ENCODE measurements around the gene SLC44A2. TPM values are rescaled to one million over a fixed set of nuclear protein-coding genes. Genes with fewer than 3 reads are reported as not detected.

Gene SLC44A2
- total RNA-seq, 2 experiments from 2014 or later = 151 to 168 TPM

DNA sequence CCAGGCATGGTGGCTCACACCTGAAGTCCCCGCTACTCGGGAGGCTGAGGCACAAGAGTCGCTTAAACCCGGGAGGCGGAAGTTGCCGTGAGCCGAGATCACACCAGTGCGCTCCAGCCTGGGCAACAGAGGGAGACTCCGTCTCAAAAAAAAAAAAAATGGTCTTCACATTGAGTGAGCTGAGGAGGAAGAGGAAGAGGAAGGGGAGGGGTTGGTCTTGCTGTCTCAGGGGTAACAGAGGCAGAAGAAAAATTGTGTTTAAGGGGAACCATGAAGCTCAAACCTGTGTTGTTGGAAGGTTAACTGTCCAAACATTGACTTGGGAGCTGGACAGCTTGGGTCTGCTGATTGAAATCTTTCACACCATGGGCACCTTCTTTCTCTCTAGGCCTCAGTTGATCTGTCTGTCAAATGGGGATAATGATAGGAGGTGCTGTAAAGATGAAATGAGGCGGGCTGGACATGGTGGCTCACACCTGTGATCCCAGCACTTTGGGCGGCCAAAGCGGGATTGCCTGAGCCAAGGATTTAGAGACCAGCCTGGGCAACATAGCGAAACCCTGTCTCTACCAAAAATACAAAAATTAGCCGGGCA, 9.8 kb upstream of the SLC44A2 start:
- DNase-seq = peak in 1 of 14 experiments; percentile 38
- no peak for ATAC-seq (ENCODE audit: poor library complexity)
- H3K4me1 ChIP-seq (ENCODE audit: insufficient read depth, low read length) = peaks cover 50% of the 10 kb centered on the region
- H3K9me3 Mint-ChIP-seq = no peaks in the 10 kb centered on the region
- no peak overlapping the region for H3K4me3 ChIP-seq (ENCODE audit: low read length)
- no peak overlapping the region for H3K4me3 Mint-ChIP-seq
- no peaks in the 10 kb centered on the region for H3K9me3 ChIP-seq (ENCODE audit: control insufficient read depth in 1 of 2, insufficient read depth in 1 of 2, low read length in 2 of 2)
- no peaks in the 10 kb centered on the region for H3K27me3 Mint-ChIP-seq
- H3K27ac ChIP-seq (ENCODE audit: low read depth in 1 of 2, low read length in 2 of 2) = peak overlapping the region in 1 of 2 donors; percentile 12
- H3K36me3 Mint-ChIP-seq (ENCODE audit: low read depth) = peaks cover 35% of the 10 kb centered on the region
- intact Hi-C loops (cut with DNase I, micrococcal nuclease) = no loop called here
- TF ChIP-seq, protein P1, sequence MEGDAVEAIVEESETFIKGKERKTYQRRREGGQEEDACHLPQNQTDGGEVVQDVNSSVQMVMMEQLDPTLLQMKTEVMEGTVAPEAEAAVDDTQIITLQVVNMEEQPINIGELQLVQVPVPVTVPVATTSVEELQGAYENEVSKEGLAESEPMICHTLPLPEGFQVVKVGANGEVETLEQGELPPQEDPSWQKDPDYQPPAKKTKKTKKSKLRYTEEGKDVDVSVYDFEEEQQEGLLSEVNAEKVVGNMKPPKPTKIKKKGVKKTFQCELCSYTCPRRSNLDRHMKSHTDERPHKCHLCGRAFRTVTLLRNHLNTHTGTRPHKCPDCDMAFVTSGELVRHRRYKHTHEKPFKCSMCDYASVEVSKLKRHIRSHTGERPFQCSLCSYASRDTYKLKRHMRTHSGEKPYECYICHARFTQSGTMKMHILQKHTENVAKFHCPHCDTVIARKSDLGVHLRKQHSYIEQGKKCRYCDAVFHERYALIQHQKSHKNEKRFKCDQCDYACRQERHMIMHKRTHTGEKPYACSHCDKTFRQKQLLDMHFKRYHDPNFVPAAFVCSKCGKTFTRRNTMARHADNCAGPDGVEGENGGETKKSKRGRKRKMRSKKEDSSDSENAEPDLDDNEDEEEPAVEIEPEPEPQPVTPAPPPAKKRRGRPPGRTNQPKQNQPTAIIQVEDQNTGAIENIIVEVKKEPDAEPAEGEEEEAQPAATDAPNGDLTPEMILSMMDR (IDR thresholded peaks at IDR 0.05) = no peak
- H3K4me1 Mint-ChIP-seq (ENCODE audit: low read depth) = peaks cover 37% of the 10 kb centered on the region
- H3K36me3 ChIP-seq (ENCODE audit: insufficient read depth, low read length) = peaks cover 29% of the 10 kb centered on the region
- H3K27ac Mint-ChIP-seq = peak overlapping the region; percentile 72
- ChIA-PET POLR2A (interaction anchor here (0.9 kb wide), 1 partner anchor 34 kb away, joined by 3 read pairs; no protein-coding TSS in a partner anchor), CTCF (no interaction called here)
- no peaks in the 10 kb centered on the region for H3K27me3 ChIP-seq (ENCODE audit: control insufficient read depth in 1 of 2, insufficient read depth in 2 of 2, low read length in 2 of 2)

DNA sequence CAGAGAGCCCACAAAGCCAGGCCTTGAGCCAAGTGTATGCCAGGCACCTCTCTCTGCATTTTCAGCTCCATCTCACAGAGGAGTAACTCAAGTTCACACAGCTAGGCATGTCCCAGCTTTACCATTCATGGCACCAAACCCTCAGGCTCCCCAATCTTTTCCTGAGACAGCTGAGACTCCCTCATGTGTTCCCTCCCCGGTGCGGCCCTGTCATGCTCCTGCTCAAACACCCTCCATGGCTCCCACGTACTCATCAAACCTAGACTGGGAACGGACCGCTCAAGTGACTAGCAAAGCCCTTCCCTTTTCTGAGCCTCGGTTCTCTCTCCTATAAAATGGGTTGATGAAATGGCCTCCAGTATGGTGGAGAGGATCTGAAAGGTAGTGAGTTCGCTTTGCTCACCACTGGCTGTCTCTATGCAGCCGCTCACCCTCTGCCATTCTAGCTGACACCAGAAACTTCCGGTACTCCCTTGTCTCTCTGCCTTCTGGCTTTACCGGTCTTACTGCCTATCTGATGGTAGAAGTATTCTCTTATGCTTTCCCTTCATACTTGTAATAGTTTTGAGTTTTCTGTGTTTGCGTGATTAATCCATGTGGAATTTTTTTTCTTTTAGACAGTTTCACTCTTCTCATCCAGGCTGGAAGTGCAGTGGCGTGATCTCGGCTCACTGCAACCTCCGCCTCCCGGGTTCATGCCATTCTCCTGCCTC, 7.8 kb upstream of the SLC44A2 start:
- Mint-ChIP-seq H3K9me3 (no peaks in the 10 kb centered on the region), H3K27ac (peak overlapping the region; percentile 79), H3K4me1 (ENCODE audit: low read depth) (peaks cover 42% of the 10 kb centered on the region), H3K27me3 (no peaks in the 10 kb centered on the region), H3K36me3 (ENCODE audit: low read depth) (peaks cover 51% of the 10 kb centered on the region), H3K4me3 (no peak overlapping the region)
- no peaks in the 10 kb centered on the region for H3K9me3 ChIP-seq (ENCODE audit: control insufficient read depth in 1 of 2, insufficient read depth in 1 of 2, low read length in 2 of 2)
- H3K4me3 ChIP-seq (ENCODE audit: low read length) = no peak overlapping the region
- TF ChIP-seq, protein P1 (IDR thresholded peaks at IDR 0.05) = no peak
- H3K4me1 ChIP-seq (ENCODE audit: insufficient read depth, low read length) = peaks cover 50% of the 10 kb centered on the region
- H3K27me3 ChIP-seq (ENCODE audit: control insufficient read depth in 1 of 2, insufficient read depth in 2 of 2, low read length in 2 of 2) = no peaks in the 10 kb centered on the region
- no peak for ATAC-seq (ENCODE audit: poor library complexity)
- ChIA-PET POLR2A (interaction anchor here (0.7 to 1.7 kb wide), 3 partner anchors 13 to 27 kb away, joined by 3 to 9 read pairs (median 3); no protein-coding TSS in a partner anchor), CTCF (interaction anchor here (0.7 to 1.0 kb wide), 3 partner anchors 37 to 1141 kb away, joined by 3 to 4 read pairs (median 4); no protein-coding TSS in a partner anchor)
- intact Hi-C loops (cut with DNase I, micrococcal nuclease) = no loop called here
- H3K36me3 ChIP-seq (ENCODE audit: insufficient read depth, low read length) = peaks cover 33% of the 10 kb centered on the region
- H3K27ac ChIP-seq (ENCODE audit: low read depth in 1 of 2, low read length in 2 of 2) = no peak overlapping the region
- DNase-seq = no peak

DNA sequence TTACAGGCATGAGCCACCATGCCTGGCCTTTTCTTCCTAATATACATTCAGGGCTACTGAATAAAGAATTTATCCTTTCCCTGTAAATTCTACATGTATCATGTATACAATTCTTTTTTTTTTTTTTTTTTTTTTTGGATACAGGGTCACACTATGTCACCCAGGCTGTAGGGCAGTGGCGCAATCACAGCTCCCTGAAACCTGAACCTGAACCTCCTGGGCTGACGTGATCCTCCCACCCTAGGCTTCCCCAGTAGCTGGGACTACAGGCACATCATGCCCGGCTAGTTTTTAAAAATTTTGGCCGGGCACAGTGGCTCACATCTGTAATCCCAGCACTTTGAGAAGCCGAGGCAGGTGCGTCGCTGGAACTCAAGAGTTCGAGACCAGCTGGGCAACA, 6.5 kb upstream of the SLC44A2 start:
- H3K4me3 Mint-ChIP-seq = no peak overlapping the region
- peaks cover 45% of the 10 kb centered on the region for H3K36me3 Mint-ChIP-seq (ENCODE audit: low read depth)
- Histone ChIP-seq H3K27me3 (ENCODE audit: control insufficient read depth in 1 of 2, insufficient read depth in 2 of 2, low read length in 2 of 2) (no peaks in the 10 kb centered on the region), H3K36me3 (ENCODE audit: insufficient read depth, low read length) (peaks cover 28% of the 10 kb centered on the region), H3K4me1 (ENCODE audit: insufficient read depth, low read length) (peaks cover 53% of the 10 kb centered on the region), H3K27ac (ENCODE audit: low read depth in 1 of 2, low read length in 2 of 2) (no peak overlapping the region), H3K4me3 (ENCODE audit: low read length) (no peak overlapping the region), H3K9me3 (ENCODE audit: control insufficient read depth in 1 of 2, insufficient read depth in 1 of 2, low read length in 2 of 2) (no peaks in the 10 kb centered on the region)
- ChIA-PET POLR2A (interaction anchor here (0.7 to 6.4 kb wide), 2 partner anchors 9 to 16 kb away, joined by 3 to 40 read pairs; no protein-coding TSS in a partner anchor), CTCF (interaction anchor here (0.7 to 1.0 kb wide), 4 partner anchors 10 to 492 kb away, joined by 3 to 5 read pairs (median 4); no protein-coding TSS in a partner anchor)
- DNase-seq (no peak), ATAC-seq (ENCODE audit: poor library complexity) (no peak)
- H3K9me3 Mint-ChIP-seq = no peaks in the 10 kb centered on the region
- intact Hi-C loops (cut with DNase I, micrococcal nuclease) = no loop called here
- H3K4me1 Mint-ChIP-seq (ENCODE audit: low read depth) = peaks cover 44% of the 10 kb centered on the region
- TF ChIP-seq, protein P1 (IDR thresholded peaks at IDR 0.05) = no peak
- H3K27me3 Mint-ChIP-seq = no peaks in the 10 kb centered on the region
- no peak overlapping the region for H3K27ac Mint-ChIP-seq

Measured in CD4-positive, alpha-beta T cell (primary cell).